GM21515 (cell line): ENCODE measurements around the gene NUBP2.

ENCODE experiments used
- ATAC-seq: cut with Tn5 transposase; IDR thresholded peaks from one replicate; pipeline ENCODE4 v1.9.1; 2021; ENCODE audit not compliant: unreplicated experiment

Gene NUBP2

DNA sequence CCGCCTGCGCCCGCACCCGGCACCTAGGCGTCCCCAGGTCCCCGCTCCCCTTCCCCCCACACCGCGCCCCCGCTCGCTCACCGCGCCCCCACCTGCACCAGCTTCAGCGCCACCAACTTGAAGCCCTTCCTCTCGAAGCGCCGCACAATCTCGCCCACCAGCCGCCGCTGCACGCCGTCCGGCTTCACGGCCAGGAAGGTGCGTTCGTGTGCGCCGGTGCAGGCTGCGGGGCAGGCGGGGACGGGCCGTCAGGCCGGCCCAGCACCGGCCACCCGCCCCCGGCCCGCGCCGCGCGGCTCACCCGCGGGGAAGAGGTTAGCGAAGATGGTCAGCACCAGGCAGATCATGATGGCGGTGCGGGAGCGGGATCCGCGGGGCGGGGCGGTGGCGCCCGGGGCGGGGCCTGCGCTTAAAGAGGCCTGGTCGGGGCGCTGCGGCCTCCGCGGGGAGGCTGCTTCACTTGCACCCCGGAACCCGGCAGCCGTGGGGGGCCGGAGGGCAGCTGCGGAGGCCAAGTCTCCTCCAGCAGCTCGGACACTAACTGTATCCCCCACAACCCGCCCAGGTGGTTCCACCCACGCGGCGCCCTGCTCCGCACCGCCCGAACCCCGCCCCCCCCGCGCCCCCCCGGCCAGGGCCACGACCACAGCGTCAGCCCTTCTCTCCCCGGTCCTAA, 11.4 kb upstream of the NUBP2 start, which contains the start of gene NME3:
Gene NME3, minus strand, starts transcription at position 356 of the 676 bp plus-strand sequence. Its CDS starts 9 bp downstream, at position 347.
- ATAC-seq = no peak

DNA sequence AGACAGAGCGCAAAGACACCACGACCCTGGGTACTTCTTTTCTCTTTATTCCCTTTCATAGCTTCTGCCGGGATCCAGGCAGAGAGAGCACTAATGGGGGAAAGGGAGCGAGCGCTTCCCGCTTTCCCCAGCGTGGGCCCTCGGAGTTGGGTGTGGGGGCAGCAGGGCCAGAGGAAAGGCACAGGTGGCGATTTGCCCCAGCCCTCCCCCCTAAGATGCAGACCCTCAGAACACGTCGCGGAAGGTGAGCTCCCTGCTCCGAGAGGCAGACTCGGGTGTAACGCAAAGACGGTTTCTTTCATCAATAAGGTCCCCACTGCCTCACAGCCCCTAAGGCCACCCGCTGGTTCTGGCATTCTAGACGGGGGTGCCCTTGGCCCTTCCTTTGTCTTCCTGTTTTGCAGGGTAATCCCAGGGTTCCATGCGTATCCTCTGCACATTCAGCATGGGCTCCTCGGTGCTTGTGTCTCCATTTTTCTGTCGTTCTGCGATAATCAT, 10.8 kb upstream of the NUBP2 start:
- no peak for ATAC-seq

DNA sequence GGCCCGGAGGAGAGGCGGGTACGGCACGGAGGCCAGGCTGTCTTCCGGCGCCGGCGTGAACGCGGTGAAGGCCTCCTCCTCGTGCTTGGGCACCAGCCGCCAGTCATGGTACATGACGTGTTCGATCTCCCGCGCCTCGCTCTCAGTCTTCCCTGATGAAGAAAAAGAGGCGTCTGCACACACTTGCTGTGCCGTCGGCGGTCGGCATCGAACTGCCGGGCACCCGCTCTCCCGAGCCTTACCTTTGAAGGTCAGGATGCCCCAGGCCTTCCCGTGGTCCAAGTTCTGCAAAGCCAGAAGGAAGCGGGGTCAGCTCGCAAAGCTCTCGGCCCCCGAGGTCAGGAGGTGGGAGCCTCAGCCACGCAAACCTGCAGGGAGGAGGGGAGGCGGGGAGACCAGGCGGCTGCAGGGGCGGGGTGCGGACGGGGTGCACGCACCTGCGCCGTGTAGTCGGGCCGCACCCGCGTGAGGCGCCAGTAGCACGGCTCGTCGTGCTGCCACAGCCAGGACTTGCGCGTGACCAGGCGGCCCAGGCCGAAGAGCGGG, 10.3 kb upstream of the NUBP2 start, which contains the start of gene EME2:
Gene EME2, plus strand, starts transcription at position 449 of the 546 bp plus-strand sequence. CDS start 418 bp downstream, outside the sequence.
- ATAC-seq = peak; percentile 9

DNA sequence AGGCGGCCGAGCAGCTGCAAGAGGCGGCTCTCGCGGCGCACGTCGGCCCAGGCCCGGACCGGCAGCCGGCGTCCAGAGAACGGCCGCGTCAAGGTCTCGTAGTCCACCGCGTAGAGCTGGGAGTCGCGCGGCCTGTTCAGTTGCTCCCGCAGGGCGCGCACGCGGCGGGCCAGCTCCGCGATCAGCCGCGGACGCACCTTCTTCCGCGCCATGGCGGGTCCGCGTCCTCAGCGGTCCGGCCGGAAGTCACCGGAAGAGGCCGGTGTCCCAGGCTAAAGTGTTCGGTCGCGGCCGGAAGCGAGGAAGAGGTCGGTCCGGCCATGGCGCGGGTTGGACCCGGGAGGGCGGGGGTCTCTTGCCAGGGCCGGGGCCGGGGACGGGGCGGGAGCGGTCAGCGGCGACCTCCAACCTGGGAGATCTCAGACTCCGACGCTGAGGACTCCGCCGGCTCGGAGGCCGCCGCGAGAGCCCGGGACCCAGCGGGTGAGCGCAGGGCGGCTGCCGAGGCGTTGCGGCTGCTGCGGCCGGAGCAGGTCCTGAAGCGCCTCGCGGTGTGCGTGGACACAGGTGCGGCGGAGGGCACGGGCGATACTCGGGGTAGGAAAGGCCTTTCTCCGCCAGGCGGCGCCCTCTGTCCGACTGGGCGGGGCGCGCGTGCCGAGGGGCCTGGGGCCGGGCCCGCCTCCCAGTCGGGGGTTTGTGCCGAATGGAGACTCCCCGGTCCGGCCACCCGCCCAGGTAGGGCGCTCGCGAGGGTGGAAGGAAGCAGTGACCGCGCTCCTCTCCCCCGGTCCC, 9.7 kb upstream of the NUBP2 start, which contains the start of gene MRPS34:
Gene MRPS34, minus strand, starts transcription at position 227 of the 795 bp plus-strand sequence. Its CDS starts 15 bp downstream, at position 212.
- ATAC-seq = peak; percentile 44

DNA sequence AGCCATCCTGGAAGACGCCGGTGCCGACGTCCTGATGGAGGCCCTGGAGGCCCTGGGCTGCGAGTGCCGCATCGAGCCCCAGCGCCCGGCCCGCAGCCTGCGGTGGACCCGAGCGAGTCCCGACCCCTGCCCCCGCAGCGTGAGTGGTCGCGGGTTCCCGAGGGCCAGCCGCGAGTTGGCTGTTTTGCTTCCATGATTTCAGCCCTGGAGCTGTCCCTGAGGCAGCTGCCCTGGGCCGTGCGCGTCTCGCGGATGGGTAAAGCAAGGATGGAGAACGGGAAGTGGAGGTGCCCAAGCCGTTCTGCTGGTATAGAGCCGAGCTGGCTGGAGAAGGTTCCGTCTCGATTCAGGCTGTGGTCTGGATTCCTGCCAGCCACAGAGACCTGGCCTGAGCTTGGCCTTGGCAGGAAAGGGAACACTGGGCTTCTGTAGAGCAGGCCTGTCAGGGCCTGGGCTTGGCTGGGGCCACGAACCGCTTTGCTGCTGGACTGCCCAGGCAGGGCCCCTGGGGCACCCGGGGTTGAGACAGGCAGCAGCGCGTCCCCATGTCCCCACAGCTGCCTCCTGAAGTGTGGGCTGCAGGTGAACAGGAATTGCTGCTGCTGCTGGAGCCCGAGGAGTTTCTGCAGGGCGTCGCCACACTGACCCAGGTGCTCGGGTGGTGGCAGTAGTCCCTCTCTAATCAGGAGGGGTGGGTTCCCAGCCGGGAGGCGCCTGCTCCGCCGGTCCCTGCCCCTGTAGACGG, 8.9 kb upstream of the NUBP2 start:
- ATAC-seq = peak; percentile 4

DNA sequence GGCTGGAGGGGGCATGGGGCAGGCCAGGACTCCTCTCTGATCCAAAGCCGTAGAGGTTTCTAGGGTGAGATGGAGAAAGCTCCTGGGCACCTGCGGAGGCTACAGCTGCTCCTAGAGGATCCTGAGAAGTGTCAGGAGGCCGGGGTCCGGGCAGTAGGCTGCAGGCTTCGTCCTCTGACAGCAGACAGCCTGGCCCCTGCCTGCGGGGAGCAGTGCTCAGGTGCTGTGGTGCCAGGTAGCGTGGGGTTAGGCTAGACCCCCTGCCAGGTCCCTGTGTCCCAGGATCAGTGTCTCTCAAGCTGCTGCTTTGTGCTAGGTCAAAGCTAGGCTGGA, 8.3 kb upstream of the NUBP2 start:
- no peak for ATAC-seq

DNA sequence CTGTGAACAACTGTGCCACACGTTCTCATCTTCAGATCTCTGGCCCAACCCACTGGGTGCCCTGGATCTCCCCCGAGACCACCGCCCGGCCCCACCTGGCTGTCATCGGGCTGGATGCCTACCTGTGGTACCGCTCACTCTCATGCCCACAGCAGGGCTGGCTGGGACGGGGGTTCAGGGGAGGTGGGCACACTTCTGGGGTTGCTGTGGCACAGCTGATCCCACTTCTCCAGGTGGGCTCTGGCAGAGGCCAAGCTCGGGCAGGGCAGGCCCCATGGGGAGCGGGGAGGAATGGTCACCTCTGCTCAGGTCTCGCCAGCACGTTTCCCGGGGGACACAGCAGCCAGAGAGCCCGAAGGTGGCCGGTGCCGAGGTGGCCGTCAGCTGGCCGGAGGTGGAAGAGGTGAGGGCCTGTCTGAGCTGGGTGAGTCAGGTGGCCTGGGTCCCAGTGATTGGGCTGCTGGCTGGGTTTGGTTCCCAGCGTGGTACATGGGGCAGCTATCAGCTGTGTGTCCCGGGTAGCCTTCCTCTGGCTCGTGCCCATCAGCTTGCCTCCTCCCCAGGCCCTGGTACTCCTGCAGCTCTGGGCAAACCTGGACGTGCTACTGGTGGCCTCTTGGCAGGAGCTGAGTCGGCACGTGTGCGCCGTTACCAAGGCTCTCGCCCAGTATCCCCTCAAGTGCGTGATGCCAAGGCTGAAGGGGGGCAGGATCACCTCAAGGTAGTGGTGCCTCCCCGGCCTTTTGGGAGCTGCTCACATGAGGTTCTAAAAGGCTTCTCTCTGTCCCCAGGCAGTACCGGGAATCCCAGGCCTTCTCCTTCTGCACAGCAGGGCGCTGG, 7.5 kb upstream of the NUBP2 start:
- no peak for ATAC-seq

DNA sequence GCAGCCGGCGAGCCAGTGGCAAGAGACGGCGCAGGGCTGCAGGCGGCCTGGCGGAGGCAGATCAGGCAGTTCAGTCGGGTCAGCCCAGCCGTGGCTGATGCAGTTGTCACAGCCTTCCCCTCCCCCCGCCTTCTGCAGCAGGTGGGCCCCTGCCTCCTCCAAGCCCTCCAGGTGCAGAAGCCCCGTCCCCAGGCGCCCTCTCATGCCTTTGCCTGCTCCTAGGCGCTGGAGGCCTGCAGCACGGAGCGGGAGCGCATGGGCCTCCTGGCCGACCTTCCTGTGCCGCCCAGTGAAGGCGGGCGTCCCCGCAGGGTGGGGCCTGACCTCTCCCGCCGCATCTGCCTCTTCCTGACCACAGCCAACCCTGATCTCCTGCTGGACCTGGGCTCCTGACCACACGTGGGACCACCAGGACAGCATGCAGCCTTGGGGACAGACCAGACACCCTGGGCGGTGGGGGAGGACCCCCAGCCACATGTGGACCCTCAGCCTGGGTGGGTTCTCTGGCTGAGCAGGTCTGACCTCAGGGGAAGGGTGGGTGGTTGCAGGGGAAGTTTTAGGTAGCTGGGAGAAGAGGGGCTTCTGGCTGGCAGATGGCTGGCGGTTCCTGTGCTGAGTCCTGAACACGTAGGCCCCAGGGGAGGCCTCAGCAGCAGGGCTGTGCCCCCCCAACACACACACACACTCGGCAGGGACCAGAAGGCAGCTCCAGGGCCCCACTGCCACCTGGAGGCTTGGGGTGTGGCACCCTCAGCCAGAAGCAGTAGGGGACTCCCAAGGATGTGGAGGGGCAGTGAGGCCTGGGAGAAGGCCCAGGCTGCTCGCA, 6.7 kb upstream of the NUBP2 start:
- ATAC-seq = no peak

DNA sequence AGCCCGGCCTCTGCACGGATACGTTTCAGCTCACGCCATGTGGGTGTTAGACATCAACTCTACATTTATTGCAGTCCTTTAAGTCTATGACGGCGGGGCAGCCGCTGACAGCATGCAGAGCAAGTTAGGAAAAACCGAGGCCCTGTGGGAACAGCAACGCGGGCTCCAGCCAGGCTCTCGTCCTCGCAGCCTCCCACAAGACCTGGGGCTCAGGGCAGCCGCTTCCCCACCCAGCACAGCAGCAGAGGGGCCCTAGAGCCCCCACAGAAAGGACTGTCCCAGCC, 6.1 kb upstream of the NUBP2 start:
- ATAC-seq = no peak

DNA sequence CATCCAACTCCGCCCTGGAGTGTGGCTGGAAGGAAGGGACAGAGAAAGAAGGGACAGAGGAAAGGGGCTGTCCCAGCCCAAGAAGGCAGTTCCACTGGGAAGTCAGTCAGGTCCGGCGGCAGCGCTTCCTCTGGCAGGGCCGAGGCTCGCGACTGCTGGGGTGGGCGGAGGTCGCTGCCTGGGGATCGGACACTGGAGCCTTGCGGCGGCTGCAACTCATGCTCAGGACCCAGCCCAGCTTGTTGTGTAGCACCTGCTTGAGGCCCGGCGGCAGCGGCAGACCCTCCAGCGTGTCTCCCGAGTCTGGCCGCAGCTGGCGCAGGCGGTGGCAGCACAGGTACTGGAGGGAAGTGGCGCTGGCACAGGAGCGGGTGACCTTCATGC, 5.8 kb upstream of the NUBP2 start:
- ATAC-seq = no peak

DNA sequence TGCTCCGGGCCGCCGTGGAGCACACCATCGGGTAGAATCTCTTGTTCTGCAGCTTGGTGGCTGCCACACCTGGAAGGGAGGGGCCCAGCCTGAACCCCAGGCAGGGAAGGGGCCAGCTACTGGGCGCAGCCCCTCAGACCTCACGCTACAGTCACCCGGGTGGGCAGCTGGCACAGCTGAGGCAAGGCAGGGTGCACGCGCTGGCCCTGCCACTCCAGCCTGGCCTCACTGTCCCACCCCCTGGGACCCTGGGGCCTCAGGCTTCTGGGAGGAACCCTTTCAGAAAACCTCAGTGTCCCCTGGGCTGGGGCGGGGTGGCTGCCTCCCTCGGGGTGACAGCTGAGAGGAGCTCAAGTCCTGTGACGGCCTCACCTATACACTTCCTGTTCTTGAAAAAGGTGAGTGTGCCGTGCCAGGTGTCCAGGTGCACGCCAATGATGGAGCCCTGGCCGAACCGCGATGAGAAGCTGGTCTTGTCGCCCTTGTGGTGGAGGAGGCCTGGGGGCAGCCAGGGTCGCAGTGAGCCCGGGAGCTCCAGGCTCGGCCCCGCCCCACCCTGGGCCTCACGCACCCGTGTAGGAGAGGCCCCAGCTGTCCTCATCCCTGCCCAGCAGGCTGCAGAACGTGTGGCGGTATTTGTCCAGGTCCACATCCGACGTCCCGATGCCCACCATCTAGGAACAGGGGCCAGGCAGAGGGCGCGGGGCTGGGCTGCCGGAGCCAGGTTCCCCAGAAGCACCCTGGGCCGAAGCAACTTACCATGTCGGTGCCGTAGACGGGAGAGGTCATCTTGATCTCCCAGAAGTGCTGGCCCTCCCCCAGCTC, 5.2 kb upstream of the NUBP2 start:
- ATAC-seq = no peak

DNA sequence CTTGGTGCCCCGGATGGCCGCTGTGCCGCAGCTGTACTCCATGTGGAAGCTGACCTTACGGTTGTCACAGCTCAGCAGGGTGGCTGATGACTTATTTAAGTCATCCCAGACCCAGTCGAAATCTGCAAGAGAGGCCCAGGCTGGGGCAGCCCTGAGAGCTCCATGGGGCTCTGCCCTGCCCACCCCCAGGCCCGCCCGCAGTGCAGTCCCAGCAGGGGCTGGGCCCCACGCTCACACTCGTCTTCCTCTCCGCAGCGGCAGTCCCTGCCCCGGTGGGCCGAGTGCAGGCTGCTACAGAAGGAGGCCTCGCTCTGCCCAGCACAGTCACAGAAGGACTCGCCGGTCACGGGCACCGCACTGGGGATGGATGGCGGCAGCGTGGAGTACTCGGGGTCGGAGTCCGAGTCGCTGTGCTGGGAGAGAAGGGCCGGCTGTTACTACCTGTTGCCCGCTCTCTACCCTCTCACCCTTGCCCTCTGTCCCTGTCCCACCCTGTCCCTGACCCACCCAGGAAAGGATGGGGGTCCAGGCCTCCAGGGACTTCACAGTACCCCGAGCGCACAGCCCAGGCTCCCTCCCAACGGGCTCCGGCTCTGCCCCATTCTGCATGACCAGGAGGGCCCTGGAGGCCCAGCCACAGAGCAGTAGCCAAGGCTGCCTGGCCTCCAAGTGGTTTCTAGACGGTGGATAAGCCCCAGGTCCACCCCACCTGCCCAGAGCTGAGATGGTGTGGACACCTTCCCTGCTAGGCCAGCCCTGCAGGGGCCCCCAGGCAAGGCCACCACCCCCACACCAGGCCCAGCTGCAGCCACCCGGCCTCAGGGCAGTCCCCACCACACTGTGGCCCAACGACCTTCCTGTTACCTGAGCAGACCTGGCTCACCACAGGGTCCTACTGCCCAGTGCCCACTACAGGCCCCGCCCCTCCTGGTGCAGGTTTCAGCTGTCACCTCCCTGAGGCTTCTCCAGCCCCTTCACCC, 4.3 kb upstream of the NUBP2 start:
- ATAC-seq = no peak

DNA sequence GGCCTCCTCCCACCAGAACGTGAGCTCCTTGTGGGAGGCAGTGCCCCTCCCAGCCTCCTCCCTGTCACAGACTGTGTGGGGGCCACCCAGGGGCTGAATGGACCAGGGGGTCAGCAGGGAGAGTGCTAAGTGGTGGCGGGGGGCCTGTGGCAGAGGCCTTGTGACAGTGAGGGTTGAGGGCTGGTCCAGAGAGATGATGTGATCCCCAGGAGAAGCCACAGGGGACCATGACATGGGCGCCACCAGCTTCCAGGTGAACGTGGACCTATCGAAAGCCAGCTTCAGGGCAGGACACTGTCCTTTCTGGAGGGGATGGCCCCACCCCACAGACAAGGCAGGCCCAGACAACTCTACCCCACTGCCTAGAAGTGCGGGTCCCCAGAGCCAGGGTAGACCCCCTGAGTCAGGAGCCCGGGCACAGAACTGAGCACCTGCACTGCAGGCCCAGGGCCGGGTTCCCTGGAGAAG, 3.5 kb upstream of the NUBP2 start:
- no peak for ATAC-seq

DNA sequence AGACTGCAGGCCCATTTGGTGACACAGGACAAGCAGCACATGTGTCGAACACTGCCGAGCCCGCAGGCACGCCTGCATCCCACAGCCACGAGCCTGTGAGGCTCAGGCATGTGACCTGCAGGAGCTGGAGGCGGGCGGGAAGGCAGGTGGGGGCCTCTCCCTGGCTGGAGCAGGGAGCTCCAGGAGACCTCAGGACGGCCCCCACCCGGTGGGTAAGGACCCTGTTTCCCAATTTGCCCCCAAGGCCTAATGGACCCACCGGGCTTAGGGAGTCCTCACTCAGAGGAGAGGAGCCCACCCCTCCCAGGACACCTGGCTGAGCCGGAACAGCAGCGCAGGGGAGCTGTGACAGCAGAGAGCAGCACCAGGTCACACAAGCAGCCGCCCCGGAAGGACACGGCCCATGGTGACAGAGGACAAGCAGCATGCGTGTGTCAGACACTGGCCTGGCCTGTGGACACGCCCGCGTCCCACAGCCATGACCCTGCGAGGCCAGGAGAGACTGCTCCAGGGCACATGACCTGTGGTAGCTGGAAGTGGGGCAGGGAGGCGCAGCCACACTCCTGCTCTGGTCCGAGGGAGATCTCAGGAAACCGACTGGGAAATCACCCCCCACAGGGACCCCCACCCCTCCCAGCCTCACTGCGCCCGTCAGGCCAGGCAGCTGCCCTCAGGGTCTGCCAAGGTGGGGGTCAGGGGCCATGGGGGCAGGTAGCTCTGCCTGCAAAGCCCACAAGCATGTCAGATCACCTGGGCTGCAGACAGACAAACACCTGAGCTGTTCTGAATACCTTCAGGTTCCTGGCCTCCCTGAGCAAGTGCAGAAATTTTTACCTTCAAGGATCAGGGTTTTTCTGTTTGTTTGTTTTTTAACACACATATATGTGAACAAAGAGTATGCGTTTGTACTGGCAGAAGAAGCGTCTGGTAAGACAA, 2.8 kb upstream of the NUBP2 start:
- ATAC-seq = no peak

DNA sequence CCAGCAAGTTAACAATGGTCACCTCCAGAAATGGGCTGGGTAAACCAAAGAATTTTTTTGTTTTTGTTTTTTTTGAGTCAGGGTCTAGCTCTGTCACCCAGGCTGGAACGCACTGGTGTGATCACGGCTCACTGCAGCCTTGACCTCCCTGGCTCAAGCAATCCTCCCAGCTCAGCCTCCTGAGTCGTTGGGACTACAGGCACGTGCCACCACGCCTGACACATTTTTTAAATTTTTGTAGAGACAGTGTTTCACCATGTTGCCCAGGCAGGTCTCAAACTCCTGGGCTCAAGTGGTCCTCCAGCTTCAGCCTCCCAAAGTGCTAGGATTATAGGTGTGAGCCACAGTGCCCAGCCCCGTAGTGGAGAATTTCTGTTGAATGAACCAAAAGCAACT, 2.1 kb upstream of the NUBP2 start:
- no peak for ATAC-seq

DNA sequence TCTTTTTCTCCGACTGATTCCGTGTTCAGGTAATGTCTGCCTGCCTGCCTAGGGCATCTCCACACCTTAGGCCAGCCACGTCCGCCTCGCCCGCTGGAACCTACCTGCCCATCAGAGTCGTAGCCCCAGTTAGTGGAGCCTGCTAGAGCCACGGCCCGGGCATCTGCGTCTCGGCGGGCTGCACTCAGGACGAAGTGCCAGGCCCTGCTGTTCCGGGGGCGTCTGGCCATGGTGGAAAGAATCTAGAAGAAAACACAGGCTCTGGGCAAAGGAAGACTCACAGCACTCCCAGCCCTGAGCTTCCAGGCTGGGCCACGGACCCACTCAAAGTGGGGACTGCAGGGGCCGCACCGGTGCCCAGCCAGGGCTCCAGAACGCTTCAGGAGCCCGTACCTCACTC, 1.5 kb upstream of the NUBP2 start:
- no peak for ATAC-seq
